Ammon's horn (tissue), 1 donor: ENCODE measurements around the gene ZNF804B.

Source experiments
- DNase-seq: peaks from one replicate; pipeline ENCODE4 v3.0.0-alpha.2; 2016; ENCODE audit warnings: low spot score

ZNF804B gene

DNA sequence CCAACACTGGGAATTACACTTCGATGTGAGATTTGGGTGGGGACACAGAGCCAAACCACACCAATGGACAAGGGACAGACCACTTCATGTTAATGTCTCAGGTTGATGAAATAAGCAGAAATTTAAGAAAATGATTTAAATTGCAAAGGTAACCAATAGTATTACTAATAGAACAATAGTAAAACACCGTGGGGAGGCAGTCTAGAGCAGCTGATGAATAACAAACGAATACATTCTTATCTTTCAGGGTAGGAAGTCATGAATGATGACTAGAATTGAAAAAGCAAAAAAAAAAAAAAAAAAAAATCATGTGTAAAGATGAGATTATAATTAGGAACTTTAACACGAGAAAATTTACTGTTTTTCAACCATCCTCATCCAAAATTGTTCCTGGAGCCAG, 207.9 kb downstream of the ZNF804B start:
- no peak for DNase-seq

DNA sequence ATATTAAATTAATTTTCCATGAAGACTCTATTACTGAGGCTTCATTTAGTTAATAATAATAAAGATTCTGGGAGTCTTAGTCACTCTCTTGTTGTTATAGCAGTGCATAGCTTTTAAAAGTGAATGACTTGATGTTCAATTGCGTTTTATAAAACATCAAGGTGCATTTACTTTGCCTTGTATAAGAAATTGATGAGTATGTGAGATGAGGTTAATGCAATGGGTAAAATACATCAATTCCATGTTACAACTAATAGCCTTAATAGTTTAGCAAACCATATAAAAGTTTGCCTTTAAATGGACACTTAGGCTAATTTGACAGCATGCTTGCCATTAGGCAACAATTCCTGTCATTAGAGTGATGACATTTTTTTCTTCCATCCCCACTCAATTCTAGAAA, 209.7 kb downstream of the ZNF804B start:
- DNase-seq: no peak

DNA sequence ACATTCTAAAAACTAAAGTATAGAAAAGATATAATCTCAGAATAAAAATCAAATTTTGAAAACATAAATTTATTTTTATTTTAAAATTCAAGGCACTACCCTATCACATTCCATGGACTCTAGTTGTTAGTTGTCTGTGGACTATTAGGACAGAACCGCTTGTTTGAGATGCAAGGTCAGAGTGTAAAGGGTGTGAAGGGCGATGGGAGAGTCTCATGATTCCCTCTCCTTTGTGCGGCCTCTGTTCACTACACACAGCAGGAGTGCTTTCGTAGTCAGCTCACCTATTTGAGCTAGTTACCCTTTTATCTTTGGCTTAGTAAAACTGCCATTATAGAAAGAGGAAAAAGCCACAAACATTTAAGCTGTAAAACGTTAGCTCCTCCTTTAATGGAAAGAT, 225.8 kb downstream of the ZNF804B start:
- DNase-seq: no peak

DNA sequence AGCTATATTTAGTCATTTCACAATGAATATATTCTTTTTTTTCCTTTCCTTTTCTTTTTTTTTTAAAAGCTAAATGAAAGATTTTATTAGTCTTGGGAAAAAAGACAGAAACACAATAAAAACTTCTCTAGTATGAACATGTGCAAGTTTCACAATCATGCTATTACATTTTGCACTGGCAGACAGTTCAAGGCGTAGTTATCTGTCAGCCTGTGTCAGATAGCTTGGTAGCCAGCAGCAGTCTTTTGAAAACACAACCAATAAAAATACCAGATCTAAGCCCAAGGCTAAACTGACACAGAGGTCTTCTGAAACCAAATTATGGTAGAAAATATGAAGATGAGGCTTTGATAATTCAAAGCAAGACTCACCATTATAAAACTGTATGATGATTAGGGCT, 241.8 kb downstream of the ZNF804B start:
- no peak for DNase-seq

DNA sequence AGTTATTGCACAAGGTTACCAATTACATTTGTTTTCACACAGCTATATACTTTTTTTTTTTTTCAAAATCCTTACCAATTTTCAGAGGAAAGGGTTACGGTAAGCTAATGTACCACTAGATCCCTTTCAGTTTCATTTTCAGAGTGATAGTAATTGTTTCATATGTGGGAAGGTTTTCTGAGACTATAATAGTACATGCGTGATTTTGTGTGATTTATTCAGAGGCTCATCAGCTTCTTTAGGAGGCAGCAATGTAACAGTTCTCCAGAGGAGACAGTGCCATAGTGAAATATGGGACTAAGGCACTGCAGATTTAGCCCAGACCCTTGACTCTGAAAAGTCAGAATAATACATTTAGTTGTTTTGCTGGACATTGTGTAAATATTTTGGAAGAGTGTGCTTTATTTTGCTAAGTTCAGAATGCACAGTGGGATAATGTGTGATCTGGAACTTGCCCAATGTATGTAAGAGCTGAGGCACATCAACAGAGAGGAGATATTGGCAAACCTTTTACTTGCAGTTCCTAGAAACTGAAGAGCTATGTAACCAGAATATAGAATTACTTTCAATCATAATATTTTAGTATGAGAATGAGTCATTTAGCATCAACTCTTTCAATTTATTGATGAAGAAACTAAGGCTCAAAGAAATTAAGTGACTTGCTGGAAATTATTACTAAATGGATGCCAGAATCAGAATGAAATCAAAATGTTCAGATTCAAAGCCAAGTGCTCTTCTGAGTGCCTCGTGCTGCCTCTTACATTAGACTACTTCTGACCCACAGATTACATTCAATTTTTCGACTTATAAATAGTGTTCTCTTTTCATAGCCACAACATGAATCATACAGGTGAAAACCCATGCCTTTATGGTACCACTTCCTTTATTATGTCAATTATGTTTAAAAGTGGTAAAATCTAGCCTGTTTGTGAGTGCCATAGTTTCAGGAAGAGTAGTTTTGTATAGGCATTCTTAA, 243.8 kb downstream of the ZNF804B start:
- DNase-seq: no peak

DNA sequence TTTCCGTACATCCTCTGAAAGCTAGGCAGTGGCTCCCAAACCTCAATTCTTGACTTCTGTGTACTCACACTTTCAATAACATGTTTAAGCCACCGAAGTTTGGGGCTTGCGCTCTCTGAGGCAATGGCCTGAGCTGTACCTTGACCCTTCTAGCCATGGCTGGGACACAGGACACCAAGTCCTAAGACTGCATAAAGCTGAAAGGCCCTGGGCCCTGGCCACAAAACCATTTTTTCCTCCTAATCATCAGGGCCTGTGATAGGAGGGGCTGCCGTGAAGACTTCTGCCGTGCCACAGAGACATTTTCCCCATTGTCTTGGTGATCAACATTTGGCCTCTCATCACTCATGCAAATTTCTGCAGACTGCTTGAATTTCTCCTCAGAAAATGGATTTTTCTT, 252.5 kb downstream of the ZNF804B start:
- no peak for DNase-seq

DNA sequence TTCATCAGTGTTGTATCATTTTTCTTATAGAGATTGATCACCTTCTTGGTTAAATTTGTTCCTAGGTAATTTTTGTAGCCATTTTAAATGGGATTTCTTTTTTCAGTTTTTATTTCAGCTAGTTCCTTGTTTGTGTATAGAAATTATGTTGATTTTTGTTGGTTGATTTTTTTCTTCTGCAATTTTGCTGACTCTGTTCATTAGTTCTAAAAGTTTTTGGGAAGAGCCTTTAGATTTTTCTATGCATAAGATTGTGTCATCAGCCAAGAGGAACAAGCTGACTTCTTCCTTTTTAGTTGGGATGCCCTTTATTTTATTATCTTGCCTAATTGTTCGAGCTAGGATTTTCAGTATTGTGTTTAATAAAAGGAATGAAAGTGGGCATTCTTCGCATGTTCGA, 258.2 kb downstream of the ZNF804B start:
- no peak for DNase-seq

DNA sequence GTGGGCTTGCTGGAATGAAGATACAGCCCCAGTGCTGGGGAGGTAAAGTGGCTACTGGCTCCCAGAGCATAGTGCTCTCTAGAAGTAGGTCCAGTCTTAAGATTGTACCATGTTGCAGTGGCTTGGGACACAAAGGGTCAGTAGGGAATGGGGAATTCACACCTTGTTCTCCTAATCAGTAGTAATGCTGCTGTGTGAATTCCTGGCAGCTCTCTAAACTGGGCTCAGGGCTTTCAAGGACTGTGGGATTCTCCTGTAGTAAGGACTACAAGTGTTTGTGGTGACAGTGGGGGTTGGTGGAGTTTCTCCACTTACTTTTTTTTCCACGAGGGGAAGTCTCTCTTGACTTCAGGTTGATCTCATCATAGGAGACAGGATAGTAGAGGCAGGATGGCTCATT, 262.2 kb downstream of the ZNF804B start:
- DNase-seq: no peak

DNA sequence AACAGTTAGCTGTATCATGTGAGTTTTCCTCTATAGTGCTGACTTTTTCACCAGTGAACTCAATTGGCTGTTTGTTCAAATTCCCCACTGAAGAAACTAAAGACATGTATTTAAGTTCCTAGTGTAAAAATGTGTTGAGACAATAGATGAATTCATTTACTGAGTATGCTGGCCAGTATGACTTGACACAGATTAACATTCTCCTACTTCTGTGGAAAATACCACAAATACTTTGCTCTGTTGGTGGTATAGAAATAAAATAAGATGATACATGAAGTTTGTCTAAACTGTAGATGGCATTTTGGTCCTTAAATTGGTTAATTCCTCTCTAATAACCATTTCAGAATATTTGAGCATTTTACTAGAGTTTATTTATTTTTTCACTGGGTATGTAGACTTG, 263.7 kb downstream of the ZNF804B start:
- no peak for DNase-seq

DNA sequence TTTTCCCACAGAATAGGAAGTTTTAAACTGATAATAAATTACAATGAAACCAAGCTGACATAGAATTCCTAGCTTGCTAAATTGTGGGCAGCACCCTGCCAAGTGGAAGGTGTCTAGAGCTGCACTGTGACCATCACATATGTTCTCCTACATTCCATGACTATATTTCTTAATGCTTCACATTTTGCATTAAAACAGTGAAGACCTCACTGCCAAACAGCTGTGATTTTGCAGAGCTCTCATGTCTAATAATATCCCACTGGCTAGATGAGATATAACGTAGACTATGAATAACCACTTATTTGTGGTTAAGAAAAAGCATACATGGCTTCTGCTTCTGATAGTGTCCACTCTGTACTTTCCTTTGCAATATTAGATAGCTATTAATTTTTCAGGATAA, 264.4 kb downstream of the ZNF804B start:
- no peak for DNase-seq

DNA sequence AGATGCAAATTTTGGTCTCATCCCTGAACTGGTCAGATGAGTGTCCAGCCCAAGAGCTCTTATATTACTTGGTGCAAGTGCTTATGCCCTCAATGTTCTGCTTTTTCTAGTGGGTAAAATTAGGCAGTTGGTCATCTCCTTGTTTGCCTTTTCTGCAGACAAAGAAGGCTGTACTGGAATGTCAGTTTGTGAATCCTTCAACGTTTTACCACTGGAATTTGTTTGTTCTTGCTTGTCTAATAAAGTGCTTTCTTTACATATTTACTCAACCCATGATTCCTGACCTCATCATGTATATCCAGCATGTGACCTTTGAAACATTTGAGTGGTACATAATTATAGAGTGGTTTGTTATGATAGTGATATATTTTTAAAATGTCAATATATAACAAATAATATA, 268.3 kb downstream of the ZNF804B start:
- DNase-seq: no peak

DNA sequence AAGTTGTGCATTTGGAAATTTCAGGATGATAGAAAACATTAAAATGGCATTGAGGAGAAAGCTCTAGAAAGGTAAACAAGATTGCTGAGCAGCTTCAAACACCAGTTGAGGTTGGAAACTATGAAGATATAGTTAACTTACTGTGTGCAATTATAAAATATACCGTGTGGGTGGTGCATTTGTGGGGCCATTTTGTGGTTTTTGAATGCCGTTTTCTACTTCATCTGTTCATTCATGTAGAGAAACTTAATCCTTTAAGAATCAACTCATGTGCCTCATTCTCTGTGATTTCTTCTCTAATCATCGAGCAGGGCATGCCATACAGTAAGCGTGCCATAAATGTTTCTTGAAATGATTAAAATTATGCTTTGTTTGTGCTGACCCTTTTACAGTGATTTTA, 268.8 kb downstream of the ZNF804B start:
- DNase-seq: no peak

DNA sequence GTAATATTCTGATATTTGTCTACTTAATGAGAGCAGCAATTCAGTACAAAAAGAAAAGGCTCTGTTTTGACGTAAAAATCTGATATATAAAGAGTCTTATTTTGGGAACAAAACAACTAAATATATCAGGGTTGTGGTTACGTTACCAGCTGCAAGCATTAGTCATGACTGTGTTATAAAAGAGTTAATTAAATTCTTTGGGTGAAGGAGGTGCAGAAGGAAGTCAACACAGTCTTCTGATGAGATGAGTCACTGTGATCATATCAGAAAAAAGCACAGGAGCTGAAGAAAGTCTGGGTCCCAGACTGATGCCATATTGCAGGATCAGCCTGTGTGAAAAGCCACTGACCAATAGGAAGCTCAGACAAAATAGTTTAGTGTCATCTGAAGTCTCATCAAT, 270.4 kb downstream of the ZNF804B start:
- no peak for DNase-seq

DNA sequence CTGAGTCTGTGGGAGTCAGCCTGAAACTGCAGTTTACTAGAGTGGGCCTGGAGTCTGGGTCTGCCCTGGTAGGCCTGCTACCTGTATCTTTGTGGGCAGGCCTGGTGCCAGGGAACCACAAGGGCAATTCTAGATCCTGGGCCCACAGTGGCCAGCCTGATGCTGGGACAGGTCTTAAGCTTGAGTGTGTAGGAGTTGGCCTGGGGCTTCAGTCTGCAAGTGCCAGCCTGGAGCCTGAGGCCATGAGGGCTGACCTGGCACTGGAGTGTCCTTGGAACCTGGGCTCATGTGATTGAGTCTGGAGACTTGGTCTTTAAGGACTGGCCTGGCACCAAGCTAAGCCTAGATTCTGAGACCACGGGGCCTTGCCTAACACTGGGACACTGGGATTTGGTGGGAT, 281.7 kb downstream of the ZNF804B start:
- no peak for DNase-seq

DNA sequence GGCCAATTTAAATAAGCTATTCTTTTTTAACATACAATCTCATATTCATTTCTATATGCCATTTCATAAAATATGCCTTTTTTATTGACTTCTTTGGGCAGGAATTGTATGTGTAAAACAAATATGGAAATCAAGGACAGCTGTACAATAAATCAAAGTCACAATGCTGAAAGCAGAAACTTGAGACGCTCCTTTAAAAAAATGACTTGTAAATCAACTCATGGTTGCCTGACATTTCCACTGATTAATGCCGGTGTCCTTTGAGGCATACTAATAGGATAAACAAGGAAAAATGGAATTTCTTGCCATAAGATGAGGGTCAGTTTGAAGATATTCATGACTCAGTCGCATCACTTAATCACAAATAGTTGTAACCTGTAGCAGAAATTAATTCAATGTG, 283.4 kb downstream of the ZNF804B start:
- DNase-seq: no peak

DNA sequence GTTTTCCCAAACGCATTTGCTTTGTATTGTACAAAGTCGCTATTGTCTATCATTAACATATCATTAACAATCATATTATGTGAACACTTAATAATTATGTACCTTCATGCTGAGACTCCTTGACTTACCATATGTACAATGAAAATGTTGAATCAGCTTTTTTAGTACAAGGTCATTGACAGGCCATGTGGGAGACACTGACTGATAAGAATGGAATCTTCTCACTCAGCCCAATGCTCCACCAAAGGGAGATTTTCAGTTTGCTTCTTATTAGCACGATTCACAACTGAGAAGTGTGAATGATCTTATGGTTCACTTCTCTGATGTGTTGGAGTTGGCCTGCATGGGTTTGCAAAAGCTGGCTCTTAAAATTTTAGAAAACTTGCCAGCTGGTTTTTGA, 289.5 kb downstream of the ZNF804B start:
- no peak for DNase-seq

DNA sequence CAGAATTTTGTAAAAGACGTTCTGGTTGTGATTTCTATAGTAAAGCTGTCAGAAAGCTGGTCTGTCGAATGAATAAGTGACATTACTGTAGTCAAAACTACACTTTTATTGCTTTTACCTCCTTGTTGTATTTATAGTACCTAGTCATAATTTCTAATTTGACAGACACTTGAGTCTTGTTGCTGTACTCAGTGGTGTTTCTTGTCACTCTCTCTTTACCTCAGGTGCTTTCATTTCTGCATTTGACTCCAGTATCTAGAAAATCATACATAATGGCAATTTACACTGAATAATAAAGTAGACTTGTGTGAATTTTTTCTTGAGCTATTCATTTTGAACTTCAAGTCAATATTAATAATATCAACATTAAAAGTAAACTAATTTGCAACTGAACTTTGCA, 293.6 kb downstream of the ZNF804B start:
- DNase-seq: no peak

DNA sequence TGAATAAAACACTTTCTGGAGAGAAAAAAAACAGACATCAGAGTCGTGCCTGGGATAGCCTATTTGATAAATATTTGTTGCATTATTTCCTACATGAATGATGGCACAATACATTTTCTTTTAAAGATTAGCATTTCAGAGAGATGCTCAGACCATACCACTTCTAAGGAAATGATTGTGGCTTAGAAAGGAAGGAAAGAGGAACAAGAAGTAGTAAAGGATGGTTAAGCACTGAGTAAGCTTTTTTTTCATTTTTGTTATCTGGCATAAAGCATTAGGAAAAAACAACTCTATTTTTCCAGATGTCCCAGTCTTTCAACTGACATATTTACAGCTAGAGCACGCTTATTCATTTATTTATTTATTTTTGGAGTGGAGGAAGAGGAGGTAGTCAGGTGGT, 294.9 kb downstream of the ZNF804B start:
- no peak for DNase-seq

DNA sequence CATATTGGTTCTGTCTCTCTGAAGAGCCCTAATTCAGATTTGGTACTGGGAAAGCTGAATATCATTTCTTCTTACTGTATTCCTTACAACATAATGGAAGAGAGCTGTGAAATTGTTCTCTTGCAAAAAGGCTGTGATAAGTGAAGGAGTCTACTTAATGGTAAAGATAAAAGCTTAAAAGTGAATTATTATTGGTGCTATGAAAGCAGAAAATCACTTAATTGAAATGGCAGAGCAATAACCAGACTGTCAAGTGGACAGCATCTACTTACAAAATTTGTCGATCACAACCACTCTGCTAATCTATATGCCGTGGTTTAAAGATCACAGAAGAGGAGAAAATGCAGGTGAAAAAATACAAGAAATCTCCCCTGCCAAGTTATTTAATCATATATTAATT, 300.7 kb downstream of the ZNF804B start:
- no peak for DNase-seq

DNA sequence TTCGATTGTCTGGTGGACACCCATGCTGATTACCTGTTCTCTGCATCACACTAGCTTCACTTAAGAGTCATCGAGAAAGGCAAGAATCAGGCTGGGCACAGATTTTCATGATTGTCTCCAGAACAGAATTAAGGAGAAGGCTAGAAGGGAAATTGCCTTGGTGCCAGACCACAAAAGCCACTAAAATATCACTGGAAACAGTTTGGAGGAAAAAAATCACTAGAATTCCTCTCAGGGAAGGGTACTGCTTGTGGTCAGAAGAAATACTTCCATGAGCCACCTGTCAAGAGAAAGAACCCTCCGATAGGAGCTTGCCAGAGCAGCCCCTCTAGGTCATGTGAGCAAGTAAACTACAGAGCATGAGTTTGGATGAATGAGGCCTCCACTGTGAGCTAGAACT, 305.3 kb downstream of the ZNF804B start:
- no peak for DNase-seq

DNA sequence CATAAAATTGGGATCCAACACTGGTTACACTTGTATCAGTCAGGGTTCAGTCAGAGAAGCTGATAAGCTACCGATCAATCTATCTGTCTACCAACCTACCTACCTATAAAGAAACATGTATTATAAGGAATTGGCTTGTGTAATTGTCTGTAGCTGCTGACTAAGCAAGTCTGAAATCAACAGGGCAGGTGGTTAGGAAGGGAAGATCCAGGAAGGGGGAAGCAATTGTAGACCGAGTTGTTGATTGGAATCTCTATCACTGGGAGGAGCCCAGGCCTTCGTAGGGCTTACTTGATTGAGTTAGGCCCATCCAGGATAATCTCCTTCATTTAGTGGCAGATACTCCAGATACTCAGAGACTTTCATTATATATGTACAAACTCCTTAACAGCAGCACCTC, 307.5 kb downstream of the ZNF804B start:
- DNase-seq: no peak

DNA sequence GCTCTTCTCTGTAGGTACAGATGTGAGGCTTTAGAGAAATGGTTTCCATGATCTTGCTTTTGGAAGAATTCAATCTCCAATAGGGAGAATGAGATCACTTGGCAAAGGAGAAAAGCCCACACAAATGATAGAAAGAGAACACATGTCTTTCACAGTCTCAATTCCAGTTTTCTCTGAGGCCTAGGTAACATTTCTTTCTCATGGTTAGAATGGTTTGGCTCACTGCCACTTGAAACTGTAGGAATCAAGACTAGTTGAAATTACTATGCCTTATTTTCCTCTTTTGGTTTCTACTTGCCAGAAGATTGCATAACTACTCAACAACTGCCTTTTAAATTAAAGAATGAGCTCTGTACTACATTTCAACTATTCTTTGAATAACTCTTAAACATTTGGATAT, 312.6 kb downstream of the ZNF804B start:
- no peak for DNase-seq

DNA sequence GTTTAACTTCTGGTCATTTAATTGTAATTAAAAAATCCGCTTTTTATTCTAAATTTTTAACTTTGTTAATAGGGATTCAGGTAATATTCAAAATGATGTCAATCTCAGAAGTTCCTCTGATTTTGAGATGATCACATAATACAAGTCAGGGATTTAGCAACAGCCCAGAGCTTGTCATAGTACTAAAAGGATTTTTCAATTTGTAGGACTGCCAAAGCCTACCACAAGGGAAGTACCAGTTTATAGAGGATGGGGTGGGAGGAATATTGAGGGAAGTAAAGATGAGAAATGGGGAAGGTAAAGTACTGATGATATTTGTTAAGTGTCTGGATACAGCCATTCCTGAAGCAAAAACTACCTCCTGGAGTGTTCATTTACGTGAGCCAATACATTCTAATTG, 314.3 kb downstream of the ZNF804B start:
- no peak for DNase-seq

DNA sequence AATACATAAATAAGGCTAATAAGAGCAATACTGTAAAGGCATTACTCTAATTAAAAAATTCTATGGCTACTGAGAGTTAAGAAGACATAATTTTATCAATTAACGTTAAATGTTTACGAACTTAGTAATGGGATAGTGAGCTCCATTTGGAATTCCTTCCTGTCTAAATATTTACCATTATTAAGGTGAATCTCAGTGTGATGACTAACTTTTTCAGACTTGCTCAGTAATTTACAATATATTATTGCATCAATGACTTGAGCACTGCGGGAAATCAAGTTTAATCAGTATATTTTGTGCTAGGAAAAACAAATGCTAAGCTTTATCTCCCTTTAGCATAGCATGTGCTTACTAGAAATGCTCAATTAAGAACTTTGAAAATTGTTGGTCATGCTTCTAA, 318.5 kb downstream of the ZNF804B start:
- DNase-seq: no peak
